ENCODE results near the gene ZFP1. TPM values are rescaled to one million over a fixed set of nuclear protein-coding genes. Genes with fewer than 3 reads are reported as not detected.
"Not testable (repeated sequence)": the region's sequence is repeated elsewhere in the genome, so short reads cannot be mapped to it uniquely, and the experiment has no call there.

ZFP1 gene
- total RNA-seq, 1 donor from 2014 or later = 21.8 TPM

- no peak for TF ChIP-seq CTCF (IDR thresholded peaks at IDR 0.05; ENCODE audit: unreplicated experiment)
- Mint-ChIP-seq H3K27ac (no peak overlapping the region), H3K9me3 (peaks cover 19% of the 10 kb centered on the region), H3K36me3 (no peaks in the 10 kb centered on the region), H3K4me1 (no peaks in the 10 kb centered on the region), H3K27me3 (ENCODE audit: low read depth) (no peaks in the 10 kb centered on the region), H3K4me3 (no peak overlapping the region)
- no peak for DNase-seq (ENCODE audit: low spot score in 2 of 2, unreplicated experiment in 2 of 2)
These were observed 26.3 kb upstream of the ZFP1 start for GRCh38 chr16:75121949-75122568.

GRCh38 chr16:75122609-75123008 lies 25.7 kb upstream of the ZFP1 start:
- TF ChIP-seq CTCF (IDR thresholded peaks at IDR 0.05; ENCODE audit: unreplicated experiment) = no peak
- DNase-seq (ENCODE audit: low spot score in 2 of 2, unreplicated experiment in 2 of 2) = no peak
- H3K4me1 Mint-ChIP-seq = no peaks in the 10 kb centered on the region

GRCh38 chr16:75127713-75128415 lies 20.5 kb upstream of the ZFP1 start:
- peaks cover 5% of the 10 kb centered on the region for H3K4me1 Mint-ChIP-seq
- no peaks in the 10 kb centered on the region for H3K27me3 Mint-ChIP-seq (ENCODE audit: low read depth)
- no peak overlapping the region for H3K27ac Mint-ChIP-seq
- DNase-seq (ENCODE audit: low spot score in 2 of 2, unreplicated experiment in 2 of 2) = no peak
- no peak for TF ChIP-seq CTCF (IDR thresholded peaks at IDR 0.05; ENCODE audit: unreplicated experiment)
- no peak overlapping the region for H3K4me3 Mint-ChIP-seq
- H3K9me3 Mint-ChIP-seq = peaks cover 14% of the 10 kb centered on the region
- peaks cover 6% of the 10 kb centered on the region for H3K36me3 Mint-ChIP-seq

More at GRCh38 chr16:75122609-75123008, 25.7 kb upstream of the ZFP1 start:
- Mint-ChIP-seq H3K4me3 (no peak overlapping the region), H3K9me3 (peaks cover 25% of the 10 kb centered on the region), H3K27me3 (ENCODE audit: low read depth) (no peaks in the 10 kb centered on the region), H3K36me3 (peaks cover 3% of the 10 kb centered on the region), H3K27ac (no peak overlapping the region)

GRCh38 chr16:75129421-75130149 lies 18.7 kb upstream of the ZFP1 start:
- not testable (repeated sequence) for H3K27me3 Mint-ChIP-seq (ENCODE audit: low read depth); H3K36me3 Mint-ChIP-seq; H3K4me1 Mint-ChIP-seq; DNase-seq (ENCODE audit: low spot score in 2 of 2, unreplicated experiment in 2 of 2); H3K4me3 Mint-ChIP-seq; H3K27ac Mint-ChIP-seq
- peaks cover 14% of the 10 kb centered on the region for H3K9me3 Mint-ChIP-seq

- no peak for DNase-seq (ENCODE audit: low spot score in 2 of 2, unreplicated experiment in 2 of 2)
- Mint-ChIP-seq H3K27me3 (ENCODE audit: low read depth) (no peaks in the 10 kb centered on the region), H3K27ac (no peak overlapping the region), H3K4me1 (peaks cover 5% of the 10 kb centered on the region), H3K36me3 (peaks cover 6% of the 10 kb centered on the region), H3K4me3 (no peak overlapping the region), H3K9me3 (peaks cover 14% of the 10 kb centered on the region)
- TF ChIP-seq CTCF (IDR thresholded peaks at IDR 0.05; ENCODE audit: unreplicated experiment) = no peak
These were observed 18.1 kb upstream of the ZFP1 start for GRCh38 chr16:75130150-75130771.
